Measurements from ENCODE around the gene MFSD6.

DNA sequence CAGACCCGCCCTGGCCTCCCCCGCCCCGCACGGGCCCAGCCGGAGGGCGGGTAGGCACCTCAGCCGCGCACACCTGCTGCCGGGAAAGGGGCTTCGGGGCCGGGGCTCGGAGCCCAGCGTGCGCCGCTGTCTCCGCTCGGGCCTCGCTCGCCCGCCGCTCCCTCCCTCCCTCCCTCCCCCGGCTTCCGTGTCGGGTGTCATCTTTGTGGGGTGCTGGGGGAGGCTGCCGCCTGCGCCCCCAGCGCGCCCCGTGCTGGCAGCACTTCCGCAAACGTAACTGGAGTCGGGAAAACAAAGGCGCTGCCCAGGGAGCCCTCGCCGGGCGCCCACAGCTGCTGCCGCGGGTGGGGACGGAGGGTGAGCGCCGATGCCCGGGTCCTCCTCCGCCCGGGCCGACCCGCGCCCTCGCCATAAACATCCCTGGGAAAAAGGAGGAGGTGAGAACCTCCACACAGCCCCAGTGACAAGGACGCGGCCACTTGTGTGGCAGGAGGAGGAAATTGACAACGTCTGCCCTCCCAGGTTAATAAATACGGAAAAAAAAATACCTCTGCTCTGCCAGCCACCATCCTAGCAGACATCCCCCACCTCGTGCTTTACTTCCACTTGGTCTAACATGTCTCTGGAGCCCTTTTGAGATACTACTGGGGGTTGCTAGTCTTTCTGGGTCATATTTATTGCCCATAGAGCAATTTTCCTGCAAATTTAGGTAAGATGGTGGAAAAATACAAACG, 550 bp downstream of the MFSD6 start:
- TF ChIP-seq, protein P1, sequence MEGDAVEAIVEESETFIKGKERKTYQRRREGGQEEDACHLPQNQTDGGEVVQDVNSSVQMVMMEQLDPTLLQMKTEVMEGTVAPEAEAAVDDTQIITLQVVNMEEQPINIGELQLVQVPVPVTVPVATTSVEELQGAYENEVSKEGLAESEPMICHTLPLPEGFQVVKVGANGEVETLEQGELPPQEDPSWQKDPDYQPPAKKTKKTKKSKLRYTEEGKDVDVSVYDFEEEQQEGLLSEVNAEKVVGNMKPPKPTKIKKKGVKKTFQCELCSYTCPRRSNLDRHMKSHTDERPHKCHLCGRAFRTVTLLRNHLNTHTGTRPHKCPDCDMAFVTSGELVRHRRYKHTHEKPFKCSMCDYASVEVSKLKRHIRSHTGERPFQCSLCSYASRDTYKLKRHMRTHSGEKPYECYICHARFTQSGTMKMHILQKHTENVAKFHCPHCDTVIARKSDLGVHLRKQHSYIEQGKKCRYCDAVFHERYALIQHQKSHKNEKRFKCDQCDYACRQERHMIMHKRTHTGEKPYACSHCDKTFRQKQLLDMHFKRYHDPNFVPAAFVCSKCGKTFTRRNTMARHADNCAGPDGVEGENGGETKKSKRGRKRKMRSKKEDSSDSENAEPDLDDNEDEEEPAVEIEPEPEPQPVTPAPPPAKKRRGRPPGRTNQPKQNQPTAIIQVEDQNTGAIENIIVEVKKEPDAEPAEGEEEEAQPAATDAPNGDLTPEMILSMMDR (conservative IDR thresholded peaks at IDR 0.05), result no peak
- TF ChIP-seq ZFX (IDR thresholded peaks at IDR 0.05), result peak; percentile 37
